Measurements from ENCODE around the gene C2orf69.

The C2orf69 gene

GRCh38 chr2:199926806-199927205 is 15.7 kb downstream of the C2orf69 start:
- H3K9me3 ChIP-seq (ENCODE audit: control insufficient read depth, low read length), result no peaks in the 10 kb centered on the region
- H3K14ac ChIP-seq (ENCODE audit: low read length in 2 of 2), result no peak overlapping the region
- H3K27ac ChIP-seq (ENCODE audit: low read length, poor library complexity, severe bottlenecking), result no peak overlapping the region
- H2BK120ac ChIP-seq (ENCODE audit: low read depth, low read length), result no peak overlapping the region
- H4K8ac ChIP-seq (ENCODE audit: low read length), result no peak overlapping the region
- no peak overlapping the region for H3K4ac ChIP-seq (ENCODE audit: low read depth in 1 of 2, low read length in 2 of 2)
- no peak overlapping the region for H3K18ac ChIP-seq (ENCODE audit: low read depth in 1 of 2, low read length in 2 of 2)
- H3K36me3 ChIP-seq (ENCODE audit: control insufficient read depth in 1 of 2, insufficient read depth in 2 of 2, low read depth in 1 of 2, low read length in 2 of 2), result peaks cover 7 to 54% of the 10 kb centered on the region in 2 experiments
- DNase-seq, result no peak
- H2AFZ ChIP-seq (ENCODE audit: low read depth, low read length), result no peak overlapping the region
- H3K9ac ChIP-seq (ENCODE audit: low read length), result no peak overlapping the region
- no peak overlapping the region for H3K23ac ChIP-seq (ENCODE audit: low read length in 2 of 2)
- H2BK15ac ChIP-seq (ENCODE audit: low read depth, poor library complexity, severe bottlenecking), result no peak overlapping the region
- WGBS, result no CpG with 5 or more reads among the region's 1 CpG
- H3K27me3 ChIP-seq (ENCODE audit: control insufficient read depth in 1 of 2, insufficient read depth in 1 of 2, low read length in 2 of 2), result no peaks in the 10 kb centered on the region
- H3K79me1 ChIP-seq (replicated peaks; ENCODE audit: low read length, poor library complexity, severe bottlenecking), result peaks cover 9% of the 10 kb centered on the region
- no peak overlapping the region for H2BK5ac ChIP-seq (ENCODE audit: low read depth, low read length, poor library complexity, severe bottlenecking)
- peaks cover 4% of the 10 kb centered on the region for H3K4me1 ChIP-seq (ENCODE audit: control insufficient read depth, insufficient read depth, low read depth, low read length)
- H2BK12ac ChIP-seq (ENCODE audit: low read length in 2 of 2), result no peak overlapping the region
- no peak overlapping the region for H2AK5ac ChIP-seq (ENCODE audit: low read length, severe bottlenecking)
- H3K4me3 ChIP-seq (ENCODE audit: insufficient read depth in 1 of 2, low read depth in 1 of 2, low read length in 2 of 2), result no peak overlapping the region
- no peak overlapping the region for H3K4me2 ChIP-seq (ENCODE audit: low read length, poor library complexity, severe bottlenecking)
- no peak overlapping the region for H4K91ac ChIP-seq (ENCODE audit: low read length)

GRCh38 chr2:199928226-199928625 is 17.1 kb downstream of the C2orf69 start:
- 44% methylated on average over 2 of the region's 2 CpGs for WGBS
- Histone ChIP-seq H3K27me3 (ENCODE audit: control insufficient read depth in 1 of 2, insufficient read depth in 1 of 2, low read length in 2 of 2) (no peaks in the 10 kb centered on the region), H3K79me1 (replicated peaks; ENCODE audit: low read length, poor library complexity, severe bottlenecking) (peaks cover 8% of the 10 kb centered on the region), H3K18ac (ENCODE audit: low read depth in 1 of 2, low read length in 2 of 2) (no peak overlapping the region), H2BK5ac (ENCODE audit: low read depth, low read length, poor library complexity, severe bottlenecking) (no peak overlapping the region), H3K4me2 (ENCODE audit: low read length, poor library complexity, severe bottlenecking) (no peak overlapping the region), H3K23ac (ENCODE audit: low read length in 2 of 2) (no peak overlapping the region), H3K4me1 (ENCODE audit: control insufficient read depth, insufficient read depth, low read depth, low read length) (peaks cover 2% of the 10 kb centered on the region), H2BK120ac (ENCODE audit: low read depth, low read length) (no peak overlapping the region), H2BK15ac (ENCODE audit: low read depth, poor library complexity, severe bottlenecking) (no peak overlapping the region), H4K8ac (ENCODE audit: low read length) (no peak overlapping the region), H3K9ac (ENCODE audit: low read length) (no peak overlapping the region), H3K36me3 (ENCODE audit: control insufficient read depth in 1 of 2, insufficient read depth in 2 of 2, low read depth in 1 of 2, low read length in 2 of 2) (peaks cover 7 to 64% of the 10 kb centered on the region in 2 experiments), H2AK5ac (ENCODE audit: low read length, severe bottlenecking) (no peak overlapping the region), H2BK12ac (ENCODE audit: low read length in 2 of 2) (no peak overlapping the region), H4K91ac (ENCODE audit: low read length) (no peak overlapping the region), H3K14ac (ENCODE audit: low read length in 2 of 2) (no peak overlapping the region), H3K4ac (ENCODE audit: low read depth in 1 of 2, low read length in 2 of 2) (no peak overlapping the region), H3K4me3 (ENCODE audit: insufficient read depth in 1 of 2, low read depth in 1 of 2, low read length in 2 of 2) (no peak overlapping the region), H3K9me3 (ENCODE audit: control insufficient read depth, low read length) (no peaks in the 10 kb centered on the region), H3K27ac (ENCODE audit: low read length, poor library complexity, severe bottlenecking) (no peak overlapping the region), H2AFZ (ENCODE audit: low read depth, low read length) (no peak overlapping the region)
- DNase-seq, result no peak

GRCh38 chr2:199928626-199929025 is 17.5 kb downstream of the C2orf69 start:
- Histone ChIP-seq H3K23ac (ENCODE audit: low read length in 2 of 2) (no peak overlapping the region), H2BK12ac (ENCODE audit: low read length in 2 of 2) (no peak overlapping the region), H3K18ac (ENCODE audit: low read depth in 1 of 2, low read length in 2 of 2) (no peak overlapping the region), H2AFZ (ENCODE audit: low read depth, low read length) (no peak overlapping the region), H3K4me3 (ENCODE audit: insufficient read depth in 1 of 2, low read depth in 1 of 2, low read length in 2 of 2) (no peak overlapping the region), H4K91ac (ENCODE audit: low read length) (no peak overlapping the region), H2AK5ac (ENCODE audit: low read length, severe bottlenecking) (no peak overlapping the region), H3K36me3 (ENCODE audit: control insufficient read depth in 1 of 2, insufficient read depth in 2 of 2, low read depth in 1 of 2, low read length in 2 of 2) (peaks cover 7 to 68% of the 10 kb centered on the region in 2 experiments), H2BK120ac (ENCODE audit: low read depth, low read length) (no peak overlapping the region), H3K79me1 (replicated peaks; ENCODE audit: low read length, poor library complexity, severe bottlenecking) (peaks cover 8% of the 10 kb centered on the region), H3K27me3 (ENCODE audit: control insufficient read depth in 1 of 2, insufficient read depth in 1 of 2, low read length in 2 of 2) (no peaks in the 10 kb centered on the region), H2BK15ac (ENCODE audit: low read depth, poor library complexity, severe bottlenecking) (no peak overlapping the region), H3K4me2 (ENCODE audit: low read length, poor library complexity, severe bottlenecking) (no peak overlapping the region), H3K9ac (ENCODE audit: low read length) (no peak overlapping the region), H3K9me3 (ENCODE audit: control insufficient read depth, low read length) (no peaks in the 10 kb centered on the region), H2BK5ac (ENCODE audit: low read depth, low read length, poor library complexity, severe bottlenecking) (no peak overlapping the region), H3K27ac (ENCODE audit: low read length, poor library complexity, severe bottlenecking) (no peak overlapping the region), H3K4ac (ENCODE audit: low read depth in 1 of 2, low read length in 2 of 2) (no peak overlapping the region), H3K4me1 (ENCODE audit: control insufficient read depth, insufficient read depth, low read depth, low read length) (peaks cover 2% of the 10 kb centered on the region), H4K8ac (ENCODE audit: low read length) (no peak overlapping the region), H3K14ac (ENCODE audit: low read length in 2 of 2) (no peak overlapping the region)
- DNase-seq, result no peak

- H3K4me1 ChIP-seq (ENCODE audit: control insufficient read depth, insufficient read depth, low read depth, low read length), result no peaks in the 10 kb centered on the region
- no peak overlapping the region for H2AFZ ChIP-seq (ENCODE audit: low read depth, low read length)
- H3K4me3 ChIP-seq (ENCODE audit: insufficient read depth in 1 of 2, low read depth in 1 of 2, low read length in 2 of 2), result no peak overlapping the region
- no peak overlapping the region for H4K91ac ChIP-seq (ENCODE audit: low read length)
- H2BK15ac ChIP-seq (ENCODE audit: low read depth, poor library complexity, severe bottlenecking), result no peak overlapping the region
- no peak overlapping the region for H2BK120ac ChIP-seq (ENCODE audit: low read depth, low read length)
- peaks cover 8% of the 10 kb centered on the region for H3K79me1 ChIP-seq (replicated peaks; ENCODE audit: low read length, poor library complexity, severe bottlenecking)
- no peak overlapping the region for H3K9ac ChIP-seq (ENCODE audit: low read length)
- H3K23ac ChIP-seq (ENCODE audit: low read length in 2 of 2), result no peak overlapping the region
- H2BK12ac ChIP-seq (ENCODE audit: low read length in 2 of 2), result no peak overlapping the region
- H3K27me3 ChIP-seq (ENCODE audit: control insufficient read depth in 1 of 2, insufficient read depth in 1 of 2, low read length in 2 of 2), result no peaks in the 10 kb centered on the region
- H3K14ac ChIP-seq (ENCODE audit: low read length in 2 of 2), result no peak overlapping the region
- no peak for DNase-seq
- H3K4me2 ChIP-seq (ENCODE audit: low read length, poor library complexity, severe bottlenecking), result no peak overlapping the region
- H3K18ac ChIP-seq (ENCODE audit: low read depth in 1 of 2, low read length in 2 of 2), result no peak overlapping the region
- no peak overlapping the region for H3K27ac ChIP-seq (ENCODE audit: low read length, poor library complexity, severe bottlenecking)
- no peak overlapping the region for H4K8ac ChIP-seq (ENCODE audit: low read length)
- whole genome bisulfite sequencing, result 100% methylated on average over 1 of the region's 2 CpGs
- no peak overlapping the region for H3K4ac ChIP-seq (ENCODE audit: low read depth in 1 of 2, low read length in 2 of 2)
- no peaks in the 10 kb centered on the region for H3K9me3 ChIP-seq (ENCODE audit: control insufficient read depth, low read length)
- H3K36me3 ChIP-seq (ENCODE audit: control insufficient read depth in 1 of 2, insufficient read depth in 2 of 2, low read depth in 1 of 2, low read length in 2 of 2), result peaks cover 7 to 73% of the 10 kb centered on the region in 2 experiments
- H2AK5ac ChIP-seq (ENCODE audit: low read length, severe bottlenecking), result no peak overlapping the region
- no peak overlapping the region for H2BK5ac ChIP-seq (ENCODE audit: low read depth, low read length, poor library complexity, severe bottlenecking)
Measured at GRCh38 chr2:199929262-199929661, 18.2 kb downstream of the C2orf69 start.

All from mesenchymal stem cell (in vitro differentiated cells and primary cell).